Mononuclear cell (primary cell): ENCODE data around the gene WNT8A. TPM values are rescaled to one million over a fixed set of nuclear protein-coding genes. Genes with fewer than 3 reads are reported as not detected.
"Not testable (repeated sequence)": the region's sequence is repeated elsewhere in the genome, so short reads cannot be mapped to it uniquely, and the experiment has no call there.

ENCODE experiments used
- H3K27me3 ChIP-seq: 2 replicates; pipeline ENCODE4 v1.6.0; 2011; ENCODE audit warnings: low read length, control low read depth; ENCODE audit not compliant: insufficient read depth
- H3K4me1 ChIP-seq: 2 replicates; pipeline ENCODE4 v1.5.1; 2011; ENCODE audit warnings: mild to moderate bottlenecking, low read length, control low read depth; ENCODE audit not compliant: insufficient read depth
- H3K4me3 ChIP-seq: 2 replicates; pipeline ENCODE4 v1.5.1; 2011; ENCODE audit warnings: mild to moderate bottlenecking, low read length, moderate library complexity
- H3K9me3 ChIP-seq: 2 replicates; pipeline ENCODE4 v1.5.1; 2011; ENCODE audit warnings: low read depth, mild to moderate bottlenecking, control low read depth, low read length
- total RNA-seq: library from RNA; depleted of rRNA; stranded (reverse); fragments of >200 nt; gene quantifications from one replicate; pipeline ENCODE4 v1.2.3, GENCODE V29; 2012

WNT8A gene, protein sequence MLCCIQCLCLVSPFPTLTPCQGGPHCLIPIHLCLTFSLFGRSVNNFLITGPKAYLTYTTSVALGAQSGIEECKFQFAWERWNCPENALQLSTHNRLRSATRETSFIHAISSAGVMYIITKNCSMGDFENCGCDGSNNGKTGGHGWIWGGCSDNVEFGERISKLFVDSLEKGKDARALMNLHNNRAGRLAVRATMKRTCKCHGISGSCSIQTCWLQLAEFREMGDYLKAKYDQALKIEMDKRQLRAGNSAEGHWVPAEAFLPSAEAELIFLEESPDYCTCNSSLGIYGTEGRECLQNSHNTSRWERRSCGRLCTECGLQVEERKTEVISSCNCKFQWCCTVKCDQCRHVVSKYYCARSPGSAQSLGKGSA
- not detected for total RNA-seq

DNA sequence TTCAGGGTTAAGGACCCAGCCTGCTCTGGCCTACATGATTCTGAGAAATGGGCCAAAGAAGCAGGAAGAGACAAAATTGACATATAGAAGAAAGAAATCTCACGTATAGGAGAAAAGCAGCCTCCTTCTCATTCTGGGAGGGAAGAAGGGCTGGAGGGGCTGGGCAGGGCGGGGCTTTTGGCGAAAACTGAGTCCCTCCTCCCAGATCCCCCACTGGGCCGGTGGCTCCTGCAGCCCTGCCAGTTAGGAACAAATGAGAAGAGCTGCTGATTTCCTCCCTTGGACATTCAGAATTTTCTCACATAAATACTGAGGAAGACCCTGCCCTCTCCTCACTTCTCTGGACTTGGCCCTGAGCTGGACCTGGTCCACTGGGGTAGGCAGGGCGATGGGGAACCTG is at the start of gene WNT8A:
WNT8A (plus strand) TSS at position 332 of the 400 bp plus-strand sequence. CDS start 95 bp downstream, outside the sequence.
- Histone ChIP-seq H3K27me3 (no peaks in the 10 kb centered on the region), H3K4me1 (peaks cover 8% of the 10 kb centered on the region), H3K4me3 (no peak within 1 kb of the TSS), H3K9me3 (no peaks in the 10 kb centered on the region)

DNA sequence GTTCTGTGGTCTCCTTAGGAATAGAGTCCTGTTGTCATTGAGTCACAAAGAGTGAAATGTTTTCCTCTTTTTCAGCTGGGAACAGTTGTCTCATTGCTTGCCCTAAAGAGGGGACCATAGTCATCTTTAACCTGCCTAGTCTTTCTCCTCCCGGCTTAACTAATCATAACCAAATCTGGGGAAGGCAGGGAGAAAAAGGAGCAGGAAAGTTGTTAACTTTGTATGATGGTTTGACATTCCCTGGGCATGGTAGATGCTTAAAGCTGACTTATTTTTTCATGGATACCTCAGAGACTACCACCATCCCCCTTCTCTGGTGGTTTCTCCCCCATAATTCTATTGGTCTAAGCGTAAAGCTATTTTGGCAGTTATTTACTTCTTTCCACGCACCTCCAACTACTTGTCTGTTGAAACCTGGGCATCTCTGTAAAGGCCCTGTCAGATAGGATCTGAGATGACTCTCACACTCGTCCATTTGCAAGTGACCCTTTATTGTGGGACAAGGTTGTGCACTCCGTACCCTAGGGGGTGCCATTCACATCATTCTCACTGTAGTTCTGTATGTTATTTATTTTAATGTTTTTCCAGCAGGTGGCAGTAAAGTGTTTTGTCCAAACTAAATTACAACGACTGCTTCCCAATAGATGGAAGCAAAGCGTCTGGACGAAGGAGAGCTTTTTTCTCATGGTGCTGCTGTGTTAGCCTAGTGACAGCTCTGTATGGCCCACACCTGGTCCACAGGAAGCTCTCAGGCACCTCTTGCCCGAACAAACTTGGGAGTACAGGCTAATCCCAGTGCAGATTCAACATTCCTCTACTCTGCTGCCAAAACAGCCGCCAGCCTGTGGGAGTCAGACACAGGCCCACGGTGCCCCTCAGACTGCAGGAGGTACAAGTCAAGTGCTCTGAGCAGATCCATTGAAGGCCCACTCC is 48.0 kb upstream of the WNT8A start:
- no peaks in the 10 kb centered on the region for H3K27me3 ChIP-seq
- H3K9me3 ChIP-seq, result no peaks in the 10 kb centered on the region
- H3K4me1 ChIP-seq, result peaks cover 30% of the 10 kb centered on the region
- H3K4me3 ChIP-seq, result no peak overlapping the region

DNA sequence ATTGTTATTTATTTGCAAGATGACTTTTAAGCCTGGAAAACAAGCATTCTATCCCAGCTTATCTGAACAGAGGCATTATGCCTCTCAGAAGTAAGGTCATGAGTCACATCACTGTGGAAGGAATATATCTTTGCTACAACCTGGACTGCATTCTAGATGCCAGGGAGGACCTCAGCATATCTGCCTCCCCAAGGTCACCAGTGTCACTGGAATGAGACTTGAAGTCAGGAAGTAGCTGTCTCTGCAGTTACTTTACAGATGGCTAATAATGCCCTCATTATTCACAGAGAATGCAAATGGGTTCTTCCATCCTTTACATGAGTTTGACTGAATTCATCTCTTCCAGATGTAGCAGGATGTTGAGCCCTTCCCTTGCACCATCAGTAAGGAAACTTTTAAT is 46.6 kb upstream of the WNT8A start:
- H3K4me3 ChIP-seq, result no peak overlapping the region
- H3K9me3 ChIP-seq, result no peaks in the 10 kb centered on the region
- H3K4me1 ChIP-seq, result peaks cover 25% of the 10 kb centered on the region
- H3K27me3 ChIP-seq, result no peaks in the 10 kb centered on the region

DNA sequence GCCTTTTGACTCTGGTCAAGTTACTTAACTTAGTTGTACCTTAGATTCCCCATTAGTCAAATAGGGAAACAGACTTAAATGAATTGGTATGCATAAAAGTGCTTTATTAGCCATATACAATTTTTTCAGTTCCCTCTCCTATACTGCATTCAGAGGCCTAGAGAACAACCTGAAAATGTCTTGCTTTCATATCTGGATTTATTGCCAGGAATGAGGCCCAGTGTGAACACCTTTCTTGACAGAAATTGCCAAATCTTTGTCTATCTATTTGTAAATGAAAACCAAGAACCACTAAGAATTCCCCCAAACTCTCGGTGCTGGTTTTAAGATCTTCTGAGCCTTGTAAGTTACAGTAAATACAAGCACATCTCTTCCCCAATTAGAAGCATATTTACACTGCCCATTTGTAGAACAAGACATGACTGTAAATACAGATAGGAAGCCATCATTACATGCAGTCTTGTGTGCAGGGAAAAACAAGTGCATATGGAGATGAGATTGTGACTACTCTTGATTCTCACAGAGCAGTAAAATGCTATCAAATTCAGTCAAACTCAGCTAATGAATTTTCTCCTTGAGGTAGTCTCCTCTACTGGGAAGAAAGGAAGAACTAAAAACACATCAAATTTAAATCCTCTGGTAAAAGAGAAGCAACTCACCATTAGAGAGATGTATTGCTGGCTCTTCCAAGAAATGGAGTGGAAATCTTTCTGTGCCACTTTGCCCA is 45.8 kb upstream of the WNT8A start:
- Histone ChIP-seq H3K27me3 (no peaks in the 10 kb centered on the region), H3K9me3 (no peaks in the 10 kb centered on the region), H3K4me3 (no peak overlapping the region), H3K4me1 (peaks cover 25% of the 10 kb centered on the region)

DNA sequence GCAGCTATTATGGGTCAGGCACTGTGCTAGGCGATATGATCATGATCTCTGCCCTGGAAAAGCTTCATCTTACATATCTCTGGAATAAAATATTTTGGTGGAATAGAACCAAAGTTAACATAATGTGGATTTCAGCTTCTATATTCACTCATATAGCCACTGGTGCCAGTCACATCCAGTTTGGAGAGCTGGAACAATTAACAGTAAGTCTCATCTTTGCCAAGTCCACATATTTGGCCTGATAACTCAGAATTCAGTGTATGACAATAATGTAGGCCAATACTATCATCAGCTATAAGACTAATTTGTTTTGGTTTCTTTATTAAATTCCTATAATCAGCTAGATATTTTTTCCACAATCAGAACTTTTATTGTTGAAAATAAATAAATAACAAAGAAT is 45.0 kb upstream of the WNT8A start:
- H3K4me1 ChIP-seq, result peaks cover 19% of the 10 kb centered on the region
- H3K9me3 ChIP-seq, result no peaks in the 10 kb centered on the region
- H3K4me3 ChIP-seq, result no peak overlapping the region
- H3K27me3 ChIP-seq, result no peaks in the 10 kb centered on the region

DNA sequence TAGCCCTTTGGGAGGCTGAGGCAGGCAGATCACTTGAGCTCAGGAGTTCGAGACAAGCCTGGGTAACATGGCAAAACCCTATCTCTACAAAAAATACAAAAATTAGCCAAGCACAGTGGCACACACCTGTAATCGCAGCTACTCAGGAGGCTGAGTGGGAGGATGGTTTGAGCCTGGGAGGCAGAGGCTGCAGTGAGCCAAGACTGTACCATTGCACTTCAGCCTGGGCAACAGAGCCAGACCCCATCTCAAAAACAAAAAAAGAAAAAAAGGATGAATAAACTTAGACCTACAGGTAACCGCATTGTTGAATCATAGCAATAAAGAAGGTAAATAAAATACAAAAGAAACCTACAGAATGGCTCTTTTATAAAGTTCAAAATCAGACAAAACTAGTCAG is 38.5 kb upstream of the WNT8A start:
- H3K9me3 ChIP-seq, H3K4me3 ChIP-seq, H3K4me1 ChIP-seq, H3K27me3 ChIP-seq: not testable (repeated sequence)

DNA sequence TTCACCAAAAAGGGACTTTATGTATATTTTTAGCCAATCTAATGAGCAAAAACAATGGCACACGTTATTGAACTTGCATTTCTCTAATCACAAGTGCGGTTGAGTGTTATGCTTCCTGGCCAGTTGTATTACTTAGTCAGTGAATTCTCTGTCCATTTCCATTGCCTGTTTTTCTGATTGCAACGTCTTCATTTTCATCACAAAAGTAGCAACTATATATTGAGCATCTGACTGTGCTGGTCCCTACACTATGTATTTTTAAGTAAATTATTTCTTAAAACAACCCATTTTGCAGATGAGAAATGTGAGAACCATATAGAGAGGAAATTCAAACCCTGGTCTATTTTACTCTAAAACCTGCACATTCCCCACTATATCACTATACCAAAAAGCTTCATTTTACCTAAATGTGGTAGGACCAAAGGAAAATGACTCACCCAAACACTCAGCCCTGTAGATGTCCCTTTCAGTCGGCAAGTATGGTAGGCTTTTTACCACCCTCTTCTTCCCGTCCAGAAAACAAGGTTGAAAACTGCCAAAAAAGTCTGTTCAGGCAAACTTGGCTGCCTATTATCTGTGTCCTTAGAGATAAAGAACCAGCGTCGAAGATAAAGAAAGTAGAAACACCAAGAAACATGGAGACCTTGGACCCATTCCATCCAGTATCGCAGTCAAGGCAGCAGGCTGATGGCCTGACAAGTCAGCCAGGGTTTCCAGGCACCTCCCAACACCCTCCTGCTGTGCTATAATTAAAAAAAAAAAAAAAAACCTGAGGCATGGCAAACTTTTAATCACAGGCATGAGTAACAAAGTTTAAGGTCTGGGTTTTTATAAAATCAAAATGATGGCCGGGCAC is 32.2 kb upstream of the WNT8A start:
- Histone ChIP-seq H3K27me3 (no peaks in the 10 kb centered on the region), H3K9me3 (no peaks in the 10 kb centered on the region)

DNA sequence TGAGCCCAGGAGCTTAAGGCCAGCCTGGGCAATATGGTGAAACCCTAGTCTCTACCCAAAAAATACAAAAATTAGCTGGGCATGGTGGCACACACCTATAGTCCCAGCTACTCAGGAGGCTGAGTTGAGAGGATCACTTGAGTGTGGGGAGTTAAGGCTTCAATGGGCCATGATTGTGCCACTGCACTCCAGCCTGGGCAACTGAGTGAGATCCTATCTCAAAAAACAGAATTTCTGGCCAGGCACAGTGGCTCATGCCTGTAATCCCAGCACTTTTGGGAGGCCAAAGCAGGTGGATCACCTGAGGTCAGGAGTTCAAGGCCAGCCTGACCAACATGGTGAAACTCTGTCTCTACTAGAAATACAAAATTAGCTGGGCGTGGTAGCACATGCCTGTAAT is 31.1 kb upstream of the WNT8A start:
- not testable (repeated sequence) for H3K4me3 ChIP-seq, H3K4me1 ChIP-seq, H3K9me3 ChIP-seq, H3K27me3 ChIP-seq

More for the DNA sequence above, 32.2 kb upstream of the WNT8A start:
- Histone ChIP-seq H3K4me1 (no peaks in the 10 kb centered on the region), H3K4me3 (no peak overlapping the region)

DNA sequence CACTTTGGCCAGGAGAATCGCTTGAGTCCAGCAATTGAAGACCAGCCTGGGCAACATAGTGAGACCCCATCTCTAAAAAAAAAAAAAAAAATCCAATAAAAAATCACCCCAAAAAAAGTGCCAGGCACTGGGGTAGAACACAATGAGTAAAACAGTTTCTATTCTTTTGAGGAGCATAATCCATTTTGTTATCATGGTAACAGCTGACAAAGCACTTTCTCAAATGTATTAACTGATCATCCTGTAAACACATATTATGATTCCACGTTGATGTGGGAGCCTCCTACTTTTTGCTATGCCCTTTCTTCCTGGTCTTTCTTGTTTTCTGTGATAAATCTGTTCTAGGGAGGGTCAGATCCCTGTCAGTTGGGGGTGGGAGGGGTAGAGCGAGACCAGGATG is 30.3 kb upstream of the WNT8A start:
- no peak overlapping the region for H3K4me3 ChIP-seq
- H3K4me1 ChIP-seq, result no peaks in the 10 kb centered on the region
- H3K9me3 ChIP-seq, result no peaks in the 10 kb centered on the region
- no peaks in the 10 kb centered on the region for H3K27me3 ChIP-seq

DNA sequence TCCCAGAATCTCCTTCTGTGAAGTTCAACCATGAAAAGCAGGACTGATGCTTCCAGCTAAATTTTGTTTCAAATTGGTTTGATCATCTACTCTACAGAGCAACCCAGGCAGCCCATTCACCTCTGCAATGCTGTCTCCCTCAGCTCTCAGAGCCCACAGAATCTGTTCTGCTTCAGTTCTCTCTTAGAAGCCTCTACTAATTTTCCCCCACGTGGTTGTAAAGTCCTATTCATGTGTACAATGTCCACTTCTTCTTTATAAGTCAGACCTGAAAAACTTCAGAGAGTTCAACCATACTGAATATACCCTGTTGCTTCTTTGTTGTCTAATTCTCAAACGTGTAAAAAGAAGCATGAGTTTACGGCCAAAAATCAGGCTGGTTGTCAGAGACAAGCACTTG is 29.6 kb upstream of the WNT8A start:
- no peaks in the 10 kb centered on the region for H3K4me1 ChIP-seq

DNA sequence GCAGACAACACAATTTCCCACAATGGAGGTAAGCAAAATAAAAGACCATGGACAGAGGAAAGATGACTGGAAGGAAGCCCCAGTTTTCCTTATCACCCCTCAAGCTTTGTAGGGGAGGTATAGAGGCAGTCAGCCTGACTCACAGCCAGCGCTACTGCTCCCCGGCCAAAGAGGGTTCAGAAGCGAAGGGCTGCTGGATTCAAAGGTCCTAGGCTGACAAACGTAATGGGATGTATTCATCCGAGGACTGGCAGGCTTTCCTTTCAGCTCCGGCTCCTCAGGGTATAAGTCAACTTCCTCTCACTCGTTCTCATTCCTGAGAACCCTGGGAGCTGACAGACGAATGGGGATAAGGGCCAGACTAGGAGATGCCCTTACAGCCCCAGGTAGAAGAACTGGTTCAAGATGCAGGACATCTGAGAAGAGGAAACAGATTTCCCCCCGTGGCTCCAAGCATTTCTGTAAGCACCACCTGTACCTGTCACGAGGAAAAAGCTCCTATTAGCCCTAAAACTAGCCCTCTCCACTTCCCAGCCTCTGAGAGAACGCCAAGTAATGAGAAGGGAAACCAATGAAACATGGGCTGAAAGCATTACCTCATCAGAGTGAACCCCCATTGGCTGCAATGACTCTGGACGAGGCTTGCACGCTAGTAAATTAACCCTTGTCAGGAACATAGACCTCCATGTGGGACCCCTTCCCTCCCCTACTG is 28.8 kb upstream of the WNT8A start:
- H3K4me3 ChIP-seq, result no peak overlapping the region
- H3K9me3 ChIP-seq, result no peaks in the 10 kb centered on the region
- no peaks in the 10 kb centered on the region for H3K27me3 ChIP-seq
- no peaks in the 10 kb centered on the region for H3K4me1 ChIP-seq

More for the DNA sequence above, 29.6 kb upstream of the WNT8A start:
- Histone ChIP-seq H3K27me3 (no peaks in the 10 kb centered on the region), H3K9me3 (no peaks in the 10 kb centered on the region), H3K4me3 (no peak overlapping the region)

DNA sequence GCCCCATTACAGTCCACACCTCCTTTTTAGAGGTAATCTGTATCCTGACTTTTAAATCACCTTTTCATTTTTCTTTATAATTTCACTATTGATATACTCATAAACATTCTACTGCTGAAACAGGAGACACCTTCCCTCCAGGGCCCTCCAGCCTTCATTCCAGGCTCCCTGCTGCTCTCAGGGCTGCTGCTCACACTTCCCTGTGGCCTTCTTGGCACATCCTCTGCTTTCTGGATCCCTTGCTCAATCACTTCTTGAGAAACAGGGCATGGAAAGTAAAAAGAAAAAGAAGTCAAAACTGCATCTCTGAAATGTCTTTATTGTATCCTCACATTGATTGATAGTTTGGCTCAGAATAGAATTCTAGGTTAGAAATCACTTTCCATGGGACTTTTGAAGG is 19.3 kb upstream of the WNT8A start:
- Histone ChIP-seq H3K4me1 (no peaks in the 10 kb centered on the region), H3K4me3 (no peak overlapping the region), H3K9me3 (no peaks in the 10 kb centered on the region), H3K27me3 (no peaks in the 10 kb centered on the region)

DNA sequence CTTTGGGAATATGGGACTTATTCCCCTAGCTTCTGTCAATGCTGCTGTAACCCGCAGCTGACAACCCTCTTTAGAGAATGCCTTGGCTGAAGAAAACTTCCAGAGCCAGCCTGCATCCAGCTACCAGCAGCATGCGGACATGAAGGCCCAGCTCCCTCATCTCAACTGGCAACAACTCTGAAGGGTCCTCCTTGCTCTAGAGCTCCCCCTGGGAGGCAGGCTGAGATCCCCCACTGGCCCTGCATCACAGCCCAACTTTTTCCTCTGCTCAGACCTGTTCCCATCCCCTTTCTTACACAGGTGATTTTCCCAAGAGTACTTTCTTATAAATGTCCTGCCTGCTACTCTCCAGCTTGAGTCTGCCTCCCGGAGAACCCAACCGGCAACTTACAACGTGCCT is 18.7 kb upstream of the WNT8A start:
- H3K9me3 ChIP-seq, result no peaks in the 10 kb centered on the region

DNA sequence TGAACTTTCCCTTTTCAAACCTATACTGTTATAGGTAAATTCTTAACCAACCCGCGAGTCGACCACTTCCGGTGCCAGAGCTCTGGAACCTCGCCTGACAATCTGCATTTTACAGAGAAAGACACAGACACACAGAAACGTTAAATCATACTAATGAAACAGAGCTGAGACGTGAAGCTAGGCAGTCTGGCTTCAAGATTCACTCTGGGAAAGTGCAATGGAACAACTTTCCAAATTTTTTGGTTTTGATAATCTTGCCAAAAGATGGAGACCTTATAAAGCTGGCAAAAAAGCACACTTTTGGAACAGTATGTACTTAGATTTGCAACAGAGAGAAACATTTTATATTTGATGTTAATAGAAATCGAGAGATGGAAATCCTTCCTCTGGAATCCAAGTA is 15.9 kb upstream of the WNT8A start:
- Histone ChIP-seq H3K4me3 (no peak overlapping the region), H3K4me1 (no peaks in the 10 kb centered on the region), H3K27me3 (no peaks in the 10 kb centered on the region), H3K9me3 (no peaks in the 10 kb centered on the region)

More for the DNA sequence above, 18.7 kb upstream of the WNT8A start:
- Histone ChIP-seq H3K4me3 (no peak overlapping the region), H3K27me3 (no peaks in the 10 kb centered on the region), H3K4me1 (no peaks in the 10 kb centered on the region)
